HG03354 (cell line): ENCODE measurements around the gene DOCK2.

Source experiments
- ATAC-seq: cut with Tn5 transposase; IDR thresholded peaks from one replicate; pipeline ENCODE4 v1.9.1; 2021; ENCODE audit warnings: mild to moderate bottlenecking; ENCODE audit not compliant: unreplicated experiment, poor library complexity, severe bottlenecking

Gene DOCK2

GRCh38 chr5:169911448-169912212 lies 274.6 kb downstream of the DOCK2 start:
- no peak for ATAC-seq

GRCh38 chr5:169913479-169913878 lies 276.4 kb downstream of the DOCK2 start:
- no peak for ATAC-seq

GRCh38 chr5:169914766-169915165 lies 277.7 kb downstream of the DOCK2 start:
- ATAC-seq, result no peak

- no peak for ATAC-seq
These were observed 280.4 kb downstream of the DOCK2 start for GRCh38 chr5:169917500-169917899.

GRCh38 chr5:169918228-169918627 lies 281.2 kb downstream of the DOCK2 start:
- no peak for ATAC-seq

GRCh38 chr5:169920474-169920873 lies 283.4 kb downstream of the DOCK2 start:
- ATAC-seq, result no peak

GRCh38 chr5:169921384-169921783 lies 284.3 kb downstream of the DOCK2 start:
- no peak for ATAC-seq

GRCh38 chr5:169921949-169922348 lies 284.9 kb downstream of the DOCK2 start:
- ATAC-seq, result no peak

GRCh38 chr5:169922474-169922873 lies 285.4 kb downstream of the DOCK2 start:
- ATAC-seq, result no peak

- ATAC-seq, result no peak
These were observed 286.9 kb downstream of the DOCK2 start for GRCh38 chr5:169923988-169924387.

GRCh38 chr5:169933127-169933526 lies 296.1 kb downstream of the DOCK2 start:
- no peak for ATAC-seq

- ATAC-seq, result no peak
These were observed 296.5 kb downstream of the DOCK2 start for GRCh38 chr5:169933616-169934015.

- ATAC-seq, result no peak
These were observed 297.9 kb downstream of the DOCK2 start for GRCh38 chr5:169934990-169935389.

- no peak for ATAC-seq
These were observed 298.7 kb downstream of the DOCK2 start for GRCh38 chr5:169935762-169936161.

GRCh38 chr5:169938439-169938838 lies 301.4 kb downstream of the DOCK2 start:
- no peak for ATAC-seq

GRCh38 chr5:169939731-169940130 lies 302.7 kb downstream of the DOCK2 start:
- no peak for ATAC-seq

GRCh38 chr5:169941542-169941941 lies 304.5 kb downstream of the DOCK2 start:
- no peak for ATAC-seq

GRCh38 chr5:169942181-169942580 lies 305.1 kb downstream of the DOCK2 start:
- ATAC-seq, result no peak

GRCh38 chr5:169943026-169943425 lies 306.0 kb downstream of the DOCK2 start:
- no peak for ATAC-seq

- ATAC-seq, result no peak
These were observed 307.0 kb downstream of the DOCK2 start for GRCh38 chr5:169944115-169944514.

GRCh38 chr5:169944922-169945680 lies 308.0 kb downstream of the DOCK2 start:
- no peak for ATAC-seq
